HG02870 (cell line): ENCODE results near the gene FOXL3.
"Not testable (repeated sequence)": the region's sequence is repeated elsewhere in the genome, so short reads cannot be mapped to it uniquely, and the experiment has no call there.

Experiments
- ATAC-seq: cut with Tn5 transposase; IDR thresholded peaks from one replicate; pipeline ENCODE4 v1.9.1; 2021; ENCODE audit warnings: mild to moderate bottlenecking, moderate library complexity; ENCODE audit not compliant: unreplicated experiment

The FOXL3 gene

GRCh38 chr7:254337-255037 is 35.5 kb upstream of the FOXL3 start:
- ATAC-seq, result no peak

GRCh38 chr7:255038-255435 is 34.9 kb upstream of the FOXL3 start:
- ATAC-seq, result no peak

DNA sequence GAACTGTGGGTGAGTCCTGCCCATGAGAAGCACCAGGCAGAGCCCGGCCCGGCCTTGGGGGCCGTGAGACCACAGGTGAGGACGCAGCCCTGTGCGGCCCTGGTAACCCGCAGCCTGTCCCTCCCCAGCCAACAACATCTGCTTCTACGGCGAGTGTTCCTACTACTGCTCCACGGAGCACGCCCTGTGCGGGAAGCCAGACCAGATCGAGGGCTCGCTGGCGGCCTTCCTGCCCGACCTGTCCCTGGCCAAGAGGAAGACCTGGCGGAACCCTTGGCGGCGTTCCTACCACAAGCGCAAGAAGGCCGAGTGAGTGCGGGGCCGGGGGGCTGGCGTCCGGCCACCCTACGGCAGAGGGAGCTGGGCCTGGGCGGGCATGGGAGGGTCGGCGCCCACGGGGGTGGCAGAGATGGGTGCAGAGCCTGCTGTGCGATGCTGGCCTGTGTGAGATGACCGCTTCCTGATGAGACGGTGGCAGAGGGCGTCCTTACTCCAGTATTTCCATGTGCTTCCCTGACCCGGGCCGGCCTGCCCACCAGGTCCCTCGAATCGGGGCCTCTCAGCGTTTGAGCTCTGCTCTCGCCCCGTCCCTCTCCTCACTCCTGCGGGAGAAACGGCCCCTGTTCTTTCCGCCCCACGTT is 34.1 kb upstream of the FOXL3 start:
- ATAC-seq, result no peak

DNA sequence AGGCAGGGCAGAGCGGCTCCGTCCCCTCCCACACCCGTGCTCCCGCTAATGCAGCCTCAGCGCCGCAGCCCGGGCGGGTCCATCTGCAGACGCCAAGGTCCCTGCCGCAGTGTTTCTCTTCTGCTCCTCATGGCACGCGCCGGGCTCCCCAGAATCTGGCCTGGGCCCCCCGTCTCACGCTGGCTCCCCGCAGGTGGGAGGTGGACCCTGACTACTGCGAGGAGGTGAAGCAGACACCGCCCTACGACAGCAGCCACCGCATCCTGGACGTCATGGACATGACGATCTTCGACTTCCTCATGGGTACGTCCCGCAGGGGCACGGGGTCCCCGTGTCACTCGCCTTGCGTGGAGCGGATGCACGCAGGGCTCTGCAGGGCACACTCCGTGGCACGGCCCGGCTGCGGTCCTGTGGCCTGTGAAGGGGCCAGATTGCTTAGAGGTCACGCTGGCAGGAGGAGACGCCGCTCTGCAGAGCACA is 33.5 kb upstream of the FOXL3 start:
- no peak for ATAC-seq

GRCh38 chr7:256981-257646 is 32.9 kb upstream of the FOXL3 start:
- ATAC-seq, result no peak

GRCh38 chr7:257647-257992 is 32.4 kb upstream of the FOXL3 start:
- no peak for ATAC-seq

DNA sequence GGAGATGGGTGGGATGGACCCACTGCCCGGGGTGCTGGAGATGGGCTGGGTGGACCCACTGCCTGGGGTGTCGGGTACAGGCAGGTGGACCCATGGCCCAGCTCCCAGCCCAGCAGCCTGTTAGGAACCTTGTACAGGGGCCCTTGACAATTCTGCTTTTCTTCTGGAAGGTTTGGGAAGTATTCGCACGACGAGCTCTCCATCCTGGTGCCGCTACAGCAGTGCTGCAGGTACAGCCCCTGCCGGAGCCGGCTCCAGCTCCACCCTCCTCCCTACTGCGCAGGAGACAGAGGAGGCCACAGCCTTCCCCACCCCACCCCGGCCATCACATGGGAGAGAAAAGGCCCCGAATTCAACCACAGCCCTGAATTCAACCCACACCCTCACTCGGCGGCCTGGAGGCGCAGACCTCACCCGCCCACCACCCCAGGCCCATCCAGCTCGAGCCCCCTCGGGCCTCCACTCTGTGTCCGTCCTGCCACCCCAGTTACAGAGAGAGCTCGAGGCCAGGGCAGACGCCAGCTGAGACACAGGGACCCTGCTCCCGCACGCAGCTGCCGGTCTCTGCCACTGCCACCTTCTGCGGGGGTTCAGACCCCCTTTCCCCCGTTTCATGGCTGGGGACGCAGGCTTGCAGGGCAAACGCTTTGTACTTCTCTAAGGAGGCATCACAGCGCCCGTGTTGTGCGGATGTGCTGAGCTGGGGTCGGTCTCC is 31.3 kb upstream of the FOXL3 start:
- no peak for ATAC-seq

DNA sequence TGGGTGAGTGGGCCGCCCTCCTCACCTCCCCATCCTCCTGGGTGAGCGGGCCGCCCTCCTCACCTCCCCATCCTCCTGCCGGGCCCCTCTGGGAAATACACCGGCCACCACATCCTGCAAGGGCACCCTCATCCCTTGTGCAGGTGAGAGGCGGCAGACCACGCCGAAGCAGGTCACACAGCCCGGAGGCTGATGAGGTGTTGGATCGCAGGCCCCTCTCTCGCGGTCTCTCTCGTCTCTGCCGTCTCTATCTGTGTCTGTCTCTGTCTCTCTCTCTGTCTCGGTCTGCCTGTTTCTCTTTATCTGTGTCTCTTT is 30.8 kb upstream of the FOXL3 start:
- no peak for ATAC-seq

GRCh38 chr7:259751-260405 is 30.1 kb upstream of the FOXL3 start:
- no peak for ATAC-seq

DNA sequence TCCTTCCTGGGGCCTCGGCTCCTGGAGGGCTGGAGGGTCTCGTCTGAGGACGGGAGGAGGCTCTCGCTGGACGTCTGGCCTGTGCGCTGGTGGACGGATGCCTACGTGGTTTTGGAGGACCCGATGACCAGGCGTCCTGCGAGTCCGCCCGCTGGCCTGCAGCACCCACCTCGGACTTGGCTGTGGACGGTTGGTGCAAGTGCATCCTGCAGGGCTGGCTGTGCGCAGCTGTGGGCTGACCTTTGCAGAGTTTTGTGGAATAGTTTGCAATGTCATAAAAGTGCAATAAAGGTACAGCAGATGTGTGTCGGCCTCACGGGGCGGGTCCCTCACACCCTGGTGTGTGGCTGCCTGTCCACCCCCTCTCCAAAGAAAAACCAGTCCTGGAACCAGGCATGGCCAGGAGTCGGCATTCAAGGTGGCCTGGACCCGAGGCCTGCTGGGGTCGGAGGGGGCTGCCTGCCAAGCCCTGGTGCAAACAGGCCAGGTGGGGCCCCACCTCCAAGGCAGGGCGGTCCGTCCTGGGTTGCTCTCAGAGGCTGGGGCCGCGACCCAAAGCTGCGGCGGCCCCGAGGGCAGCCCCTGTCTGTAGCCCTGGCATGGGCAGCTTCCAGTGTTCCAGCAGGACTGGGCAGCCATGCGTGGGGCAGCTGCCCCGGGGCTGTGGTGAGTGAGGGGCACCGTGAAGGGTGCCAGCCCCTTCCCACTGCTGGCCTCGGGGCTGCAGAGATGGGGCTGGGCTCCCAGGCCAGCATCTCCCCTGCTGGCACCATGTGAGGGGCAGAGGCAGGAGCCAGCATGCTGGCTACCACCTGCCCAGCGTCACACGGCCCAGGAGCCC is 29.3 kb upstream of the FOXL3 start:
- no peak for ATAC-seq

DNA sequence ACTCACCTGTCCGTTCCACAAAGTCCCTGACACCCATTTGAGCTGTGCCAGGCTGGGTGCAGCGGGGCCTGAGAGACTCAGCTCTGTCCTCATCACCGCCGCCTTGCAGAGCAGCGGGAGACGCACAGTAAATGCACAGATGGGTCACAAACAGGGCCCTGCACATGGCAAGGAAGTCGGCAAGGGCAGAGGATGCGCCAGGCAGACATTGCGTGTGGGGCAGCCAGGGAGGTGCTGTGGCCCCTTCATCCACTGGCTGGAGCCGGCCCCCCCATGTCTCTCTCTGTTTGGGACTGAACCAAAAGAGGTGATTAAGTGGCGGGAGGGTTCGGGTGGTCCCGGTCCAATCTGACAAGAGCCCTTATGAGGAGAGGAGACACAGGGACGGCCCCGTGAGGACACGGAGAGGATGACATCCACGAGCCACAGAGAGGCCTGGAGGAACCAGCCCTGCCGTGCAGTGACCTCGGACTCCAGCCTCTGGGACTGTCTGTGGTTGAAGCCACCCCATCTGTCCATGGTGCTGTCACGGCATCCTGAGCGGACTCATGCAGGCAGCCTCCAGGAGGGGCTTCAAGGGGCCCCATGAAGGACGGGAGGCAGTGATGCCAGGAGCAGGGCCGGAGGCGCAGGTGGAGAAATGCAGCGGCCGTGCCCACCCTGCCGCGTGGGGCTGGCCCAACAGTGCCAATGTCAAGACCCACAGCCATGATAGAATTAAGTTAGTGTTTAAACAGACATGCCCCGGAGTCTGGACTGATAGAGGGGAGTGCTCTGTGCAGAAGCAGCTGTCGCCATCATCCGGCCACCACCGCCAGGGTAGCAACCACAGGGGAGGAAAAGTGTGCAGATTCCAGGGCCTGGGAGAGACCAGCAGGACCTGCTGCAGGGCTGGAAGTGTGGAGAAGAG is 28.4 kb upstream of the FOXL3 start:
- no peak for ATAC-seq

DNA sequence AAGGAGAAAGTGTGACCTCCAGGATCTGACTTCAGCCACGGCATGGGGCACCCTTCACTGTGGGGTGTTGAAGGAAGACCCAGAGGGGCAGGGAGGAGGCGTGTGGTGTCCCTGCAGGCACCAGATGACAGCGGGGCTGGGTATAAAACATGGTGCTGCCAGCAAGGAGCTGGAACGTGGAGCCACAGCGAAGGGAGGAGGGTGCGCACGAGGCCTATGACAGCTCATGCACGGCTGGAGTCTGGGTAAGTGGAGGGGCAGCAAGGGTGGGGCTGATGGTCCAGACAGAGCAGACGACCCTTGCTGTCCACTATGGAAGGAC is 27.8 kb upstream of the FOXL3 start:
- no peak for ATAC-seq

DNA sequence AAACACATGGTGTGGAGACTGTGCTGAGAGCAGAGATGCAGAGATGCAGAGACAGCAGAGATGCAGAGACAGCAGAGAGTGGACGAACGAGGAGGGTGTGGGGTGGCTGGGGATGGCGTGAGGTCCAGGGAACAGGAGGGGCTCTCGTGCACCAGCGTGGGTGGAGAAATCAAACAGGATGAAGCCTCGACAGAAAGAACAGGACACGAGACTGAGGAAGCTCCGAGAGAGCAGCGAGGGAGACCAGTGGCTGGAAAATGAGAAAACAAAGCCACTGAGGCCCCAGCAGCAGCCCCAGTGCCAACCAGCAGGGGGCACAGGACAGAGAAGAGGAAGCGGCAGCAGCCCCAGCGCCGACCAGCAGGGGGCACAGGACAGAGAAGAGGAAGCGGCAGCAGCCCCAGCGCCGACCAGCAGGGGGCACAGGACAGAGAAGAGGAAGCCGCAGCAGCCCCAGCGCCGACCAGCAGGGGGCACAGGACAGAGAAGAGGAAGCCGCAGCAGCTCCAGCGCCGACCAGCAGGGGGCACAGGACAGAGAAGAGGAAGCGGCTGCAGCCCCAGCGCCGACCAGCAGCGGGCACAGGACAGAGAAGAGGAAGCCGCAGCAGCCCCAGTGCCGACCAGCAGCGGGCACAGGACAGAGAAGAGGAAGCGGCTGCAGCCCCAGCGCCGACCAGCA is 27.2 kb upstream of the FOXL3 start:
- not testable (repeated sequence) for ATAC-seq

DNA sequence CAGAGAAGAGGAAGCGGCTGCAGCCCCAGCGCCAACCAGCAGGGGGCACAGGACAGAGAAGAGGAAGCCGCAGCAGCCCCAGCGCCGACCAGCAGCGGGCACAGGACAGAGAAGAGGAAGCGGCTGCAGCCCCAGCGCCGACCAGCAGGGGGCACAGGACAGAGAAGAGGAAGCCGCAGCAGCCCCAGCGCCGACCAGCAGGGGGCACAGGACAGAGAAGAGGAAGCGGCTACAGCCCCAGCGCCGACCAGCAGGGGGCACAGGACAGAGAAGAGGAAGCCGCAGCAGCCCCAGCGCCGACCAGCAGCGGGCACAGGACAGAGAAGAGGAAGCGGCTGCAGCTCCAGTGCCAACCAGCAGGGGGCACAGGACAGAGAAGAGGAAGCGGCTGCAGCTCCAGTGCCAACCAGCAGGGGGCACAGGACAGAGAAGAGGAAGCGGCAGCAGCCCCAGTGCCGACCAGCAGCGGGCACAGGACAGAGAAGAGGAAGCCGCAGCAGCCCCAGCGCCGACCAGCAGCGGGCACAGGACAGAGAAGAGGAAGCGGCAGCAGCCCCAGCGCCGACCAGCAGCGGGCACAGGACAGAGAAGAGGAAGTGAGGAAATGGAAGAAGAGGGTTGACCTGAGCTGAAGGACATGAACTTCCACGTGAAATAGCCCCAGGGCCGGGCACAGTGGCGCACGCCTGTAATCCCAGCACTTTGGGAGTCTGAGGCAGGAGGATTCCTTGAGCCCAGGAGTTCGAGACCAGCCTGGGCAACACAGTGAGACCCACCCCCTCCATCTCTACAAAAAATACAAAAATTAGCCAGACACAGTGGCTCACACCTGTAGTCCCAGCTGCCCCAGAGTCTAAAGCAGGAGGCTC is 26.3 kb upstream of the FOXL3 start:
- not testable (repeated sequence) for ATAC-seq

DNA sequence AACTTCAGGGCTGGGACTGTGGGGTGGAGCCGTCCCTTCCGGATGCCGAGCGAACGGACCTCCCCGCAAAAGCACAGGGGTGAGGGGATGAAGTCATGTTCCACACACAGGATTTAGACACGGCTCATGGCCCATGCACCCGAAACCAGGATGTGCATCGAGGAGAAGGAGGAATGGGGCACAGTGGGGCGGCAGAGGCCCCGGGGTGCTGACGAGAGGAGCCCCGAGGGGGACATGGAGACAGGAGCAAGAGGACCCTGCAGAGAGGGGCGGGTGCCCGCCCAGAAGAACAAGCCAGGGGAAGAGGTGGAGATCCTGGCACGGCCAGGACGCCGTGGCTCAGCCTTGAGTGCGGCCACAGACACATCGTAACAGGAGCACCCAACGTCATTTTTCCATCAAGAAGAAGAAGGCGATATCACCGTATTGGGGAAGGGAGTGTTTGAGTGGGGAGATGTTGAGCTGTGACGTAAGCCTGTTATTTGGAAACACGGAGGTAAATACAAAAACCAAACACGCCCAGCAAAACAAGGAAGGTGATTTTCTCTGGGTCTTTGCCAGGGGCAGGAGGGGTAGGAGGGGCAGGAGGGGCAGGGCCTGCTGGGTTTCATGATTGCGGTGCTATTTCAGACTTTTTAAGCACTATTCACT is 25.3 kb upstream of the FOXL3 start:
- no peak for ATAC-seq

DNA sequence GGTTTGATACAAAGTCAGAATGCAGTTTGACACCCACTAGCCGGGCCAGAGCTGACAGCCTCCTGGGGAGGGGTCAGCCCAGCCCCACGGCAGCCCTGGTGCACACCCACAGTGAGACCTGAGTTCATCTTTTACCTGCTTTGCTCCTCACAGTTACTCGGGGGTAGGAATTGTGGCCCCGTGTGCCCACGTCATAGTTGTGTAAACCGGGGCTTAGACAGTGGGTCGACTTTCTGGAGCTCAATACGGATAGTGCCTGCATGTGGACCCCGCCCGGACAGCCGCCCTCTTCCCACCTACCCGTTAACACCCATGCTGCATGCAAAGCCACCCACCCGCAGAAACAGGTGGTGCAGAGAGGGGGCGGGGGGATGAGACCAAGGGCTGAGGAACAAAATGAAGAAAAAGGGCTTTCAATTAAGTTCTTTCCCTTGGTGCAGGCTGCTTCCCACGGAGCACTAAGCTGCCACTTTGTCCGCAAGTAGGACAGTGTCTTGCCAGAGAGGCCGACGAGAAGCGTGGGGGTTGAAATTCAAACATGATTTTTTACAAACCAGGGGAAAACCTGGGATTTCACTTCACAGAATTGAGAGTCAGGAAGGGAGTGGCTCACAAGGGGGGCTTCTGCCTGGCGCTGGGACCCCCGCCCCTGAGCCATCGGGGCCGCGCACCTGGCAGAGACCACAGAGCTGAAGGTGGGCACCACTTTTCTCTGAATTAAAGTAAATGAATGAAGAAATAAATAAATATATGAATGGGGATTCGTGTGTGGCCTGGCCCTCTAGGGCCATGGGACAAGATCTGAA is 24.6 kb upstream of the FOXL3 start:
- no peak for ATAC-seq
